Right lobe of liver (tissue), 6 donors: ENCODE results near the gene LRP5. TPM values are rescaled to one million over a fixed set of nuclear protein-coding genes. Genes with fewer than 3 reads are reported as not detected.
"Not testable (repeated sequence)": the region's sequence is repeated elsewhere in the genome, so short reads cannot be mapped to it uniquely, and the experiment has no call there.

Source experiments
- ATAC-seq, 4 donors: fragments of 200-7000 bp; cut with Tn5 transposase; one replicate each; pipeline ENCODE4 v1.9.1; 2020; ENCODE audit warnings: mild to moderate bottlenecking in 4 of 4, moderate library complexity in 4 of 4
- DNase-seq, 3 donors: peaks; one replicate each; pipeline ENCODE4 v3.0.0-alpha.2; 2020
- H3K27ac ChIP-seq, 3 donors: fragments of 200-600 bp; one replicate each; pipeline ENCODE4 v1.8.0; 2022
- H3K27me3 ChIP-seq, 2 donors: fragments of 200-600 bp; one replicate each; pipeline ENCODE4 v1.8.0; 2022
- H3K36me3 ChIP-seq, 4 donors: fragments of 200-600 bp; sonication (generic) in 1 of 4; one replicate each; pipeline versions ENCODE4 v1.5.1 to v1.8.0; 2017 to 2022; ENCODE audit warnings: control low read depth in 1 of 4
- H3K4me1 ChIP-seq, 4 donors: fragments of 200-600 bp; sonication (generic) in 1 of 4; one replicate each; pipeline versions ENCODE4 v1.5.1 to v1.8.0; 2017 to 2022; ENCODE audit warnings: control low read depth in 1 of 4
- H3K4me3 ChIP-seq, 3 donors: fragments of 200-600 bp; one replicate each; pipeline ENCODE4 v1.8.0; 2022
- H3K9me3 ChIP-seq, 4 donors: fragments of 200-600 bp; sonication (generic) in 1 of 4; one replicate each; pipeline versions ENCODE4 v1.5.1 to v1.8.0; 2017 to 2022; ENCODE audit warnings: control low read depth in 1 of 4
- CTCF ChIP-seq, 4 donors: fragments of 200-600 bp in 3 of 4; fragments of 450-650 bp in 1 of 4; IDR thresholded peaks; one replicate each; pipeline versions ENCODE4 v1.5.1 to v1.8.0; 2016 to 2022; ENCODE audit warnings: antibody characterized with exemption in 4 of 4, mild to moderate bottlenecking in 2 of 4
- POLR2A ChIP-seq: fragments of 450-650 bp; IDR thresholded peaks from one replicate; pipeline ENCODE4 v1.6.1; 2017; ENCODE audit warnings: antibody characterized with exemption, mild to moderate bottlenecking
- WGBS: methylation state at CpG from one replicate; pipeline ENCODE4 v1.1.6; 2018; ENCODE audit warnings: low coverage, low lambda C conversion rate; ENCODE audit not compliant: insufficient coverage; ENCODE audit errors: missing lambda C conversion rate; 5-methylcytosine and 5-hydroxymethylcytosine counted together
- intact Hi-C, 2 donors: fragments of 100-400 bp; cut with DNase I; formaldehyde crosslinking; loops; one replicate each; pipeline versions ENCODE4 v1.11.2 to v1.14.1; 2022
- total RNA-seq, 6 experiments: library from RNA; depleted of rRNA in 2 of 6; stranded (reverse); fragments of >200 nt in 2 of 6; fragmentation: NEBNext Ultra II Directional in 3 of 6; extraction: Animal tissue kit (Norgen Biotek cat#: 25700) in 3 of 6; gene quantifications; one replicate each; pipeline versions ENCODE4 v1.1.0 to v1.2.4, GENCODE V29; 2016 to 2023
- donor health status: DM: no; HTN: yes; CAD: no.
- donor health status: DM: no; HTN: no; CAD: no.
- donor health status: DM: no; HTN: no; CAD: no.
- donor health status: DM: no; HTN: yes; CAD: no.
- donor health status: DM: no; HTN: yes; CAD: no.

LRP5 gene
- total RNA-seq, 6 experiments from 2014 or later: 74.4 to 120 (median 88.2) TPM

DNA sequence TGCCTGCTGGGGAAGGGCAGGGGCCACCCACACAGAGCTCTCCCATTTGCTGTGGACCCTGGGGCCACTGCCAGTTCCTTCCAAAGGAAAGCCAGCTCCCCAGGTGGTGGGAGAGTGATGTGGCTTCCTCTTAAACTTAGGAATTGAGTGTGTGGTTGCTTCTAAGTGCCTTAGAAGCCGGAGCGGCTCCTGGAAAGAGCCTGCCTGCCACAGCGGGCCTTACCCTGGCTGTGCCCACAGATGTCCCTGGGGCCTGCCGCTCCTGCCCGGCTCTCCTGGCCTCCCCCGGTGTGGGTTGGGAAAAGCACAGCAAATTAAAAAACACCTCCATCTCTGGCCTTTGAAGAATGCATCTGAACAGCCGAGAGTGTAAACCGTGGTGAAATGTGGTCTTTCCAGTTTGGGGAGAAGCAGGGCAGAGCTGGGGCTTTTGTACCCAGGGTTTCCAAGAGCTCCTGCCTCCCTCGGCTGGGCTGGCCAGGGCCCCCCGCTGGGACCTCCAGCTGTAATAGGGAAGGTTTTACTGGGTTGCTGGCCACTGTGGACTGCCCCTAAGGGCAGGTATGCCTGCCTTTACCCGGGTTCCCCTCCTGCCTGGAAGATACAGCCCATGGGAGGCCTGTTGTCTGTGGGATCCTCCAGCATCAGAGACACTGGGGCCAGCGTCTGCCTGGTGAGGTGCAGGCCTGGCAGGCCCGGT, 30.2 kb downstream of the LRP5 start:
- Histone ChIP-seq H3K9me3 (no peaks in the 10 kb centered on the region), H3K27ac (peak overlapping the region in 1 of 3 donors; percentile 29), H3K27me3 (no peaks in the 10 kb centered on the region), H3K4me3 (no peak overlapping the region), H3K36me3 (no peaks in the 10 kb centered on the region), H3K4me1 (peaks cover 0 to 53% (median 24%) of the 10 kb centered on the region in 4 donors)
- DNase-seq: no peak
- no peak for ATAC-seq
- 83% methylated on average over 1 of the region's 13 CpGs for WGBS
- intact Hi-C loops: no loop called here
- TF ChIP-seq CTCF (IDR thresholded peaks at IDR 0.05) (no peak), POLR2A (no peak)

DNA sequence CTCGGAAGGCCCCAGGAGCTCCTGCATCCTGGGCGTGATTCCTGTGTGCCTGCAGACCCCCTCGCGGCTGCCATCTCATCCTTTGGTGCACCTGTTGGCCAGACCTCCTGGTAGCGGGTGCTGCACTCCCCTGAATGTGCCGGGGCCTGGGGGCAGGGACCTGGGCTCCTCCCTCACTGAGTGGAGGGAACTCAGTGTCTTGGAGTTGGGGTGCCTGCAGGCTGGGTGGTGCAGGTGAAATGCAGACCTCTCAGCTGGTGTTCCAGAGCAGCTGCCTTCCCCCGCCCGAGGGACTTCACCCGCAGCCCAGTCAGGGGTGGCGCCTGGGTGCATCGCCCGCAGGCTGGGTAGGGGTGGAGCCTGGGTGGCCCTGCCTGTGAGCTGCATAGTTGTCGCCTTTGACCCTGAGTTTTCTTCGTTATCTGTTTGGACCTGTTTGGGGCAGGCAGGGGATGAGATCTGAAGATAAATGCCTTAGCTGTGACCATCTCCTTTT, 31.4 kb downstream of the LRP5 start:
- no peaks in the 10 kb centered on the region for H3K27me3 ChIP-seq
- peaks cover 0 to 54% (median 24%) of the 10 kb centered on the region in 4 donors for H3K4me1 ChIP-seq
- no peak for TF ChIP-seq CTCF (IDR thresholded peaks at IDR 0.05)
- no peak for TF ChIP-seq POLR2A
- peak overlapping the region in 1 of 3 donors; percentile 54 for H3K27ac ChIP-seq
- DNase-seq (peak; percentile 82 to 91 (median 89)), ATAC-seq (peak; percentile 88 to 95 (median 93))
- no peaks in the 10 kb centered on the region for H3K36me3 ChIP-seq
- H3K9me3 ChIP-seq: no peaks in the 10 kb centered on the region
- H3K4me3 ChIP-seq: no peak overlapping the region
- 43% methylated on average over 3 of the region's 14 CpGs for WGBS
- intact Hi-C loops: no loop called here

- peak overlapping the region in 1 of 3 donors; percentile 50 for H3K27ac ChIP-seq
- H3K4me3 ChIP-seq, H3K27me3 ChIP-seq, H3K9me3 ChIP-seq, DNase-seq, intact Hi-C loops, ATAC-seq, H3K36me3 ChIP-seq: not testable (repeated sequence)
- WGBS: 93% methylated on average over 6 of the region's 7 CpGs
- H3K4me1 ChIP-seq: peaks cover 0 to 61% (median 28%) of the 10 kb centered on the region in 4 donors
Observed at GRCh38 chr11:68344821-68345220, 32.4 kb downstream of the LRP5 start.

GRCh38 chr11:68345776-68346461, 33.5 kb downstream of the LRP5 start:
- TF ChIP-seq CTCF (IDR thresholded peaks at IDR 0.05) (no peak), POLR2A (no peak)
- Histone ChIP-seq H3K27me3 (no peaks in the 10 kb centered on the region), H3K4me3 (no peak overlapping the region), H3K27ac (peak overlapping the region in 1 of 3 donors; percentile 8), H3K4me1 (peaks cover 0 to 65% (median 28%) of the 10 kb centered on the region in 4 donors), H3K9me3 (no peaks in the 10 kb centered on the region), H3K36me3 (no peaks in the 10 kb centered on the region)
- ATAC-seq (peak; percentile 4 to 34 (median 13)), DNase-seq (no peak)
- WGBS: 24% methylated on average over 9 of the region's 11 CpGs
- intact Hi-C loops: no loop called here

DNA sequence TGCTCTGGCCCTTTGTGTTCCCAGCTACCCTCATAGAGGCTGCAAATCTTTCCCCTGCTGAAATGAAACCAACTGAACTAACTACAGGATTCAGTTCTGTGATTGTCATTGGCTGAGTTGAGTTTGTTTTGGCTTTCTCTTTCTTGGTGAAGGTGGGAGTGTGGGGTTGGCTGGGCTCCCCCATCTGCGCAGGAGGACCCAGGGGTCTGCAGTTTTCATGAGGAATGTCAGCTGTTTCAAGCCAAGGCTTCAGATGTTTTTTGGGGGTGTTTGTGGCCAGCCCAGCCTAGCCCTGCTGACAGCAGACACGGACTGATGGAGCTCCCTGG, 34.0 kb downstream of the LRP5 start:
- WGBS: 100% methylated on average over 1 of the region's 2 CpGs
- peaks cover 0 to 65% (median 28%) of the 10 kb centered on the region in 4 donors for H3K4me1 ChIP-seq
- DNase-seq (no peak), ATAC-seq (no peak)
- peak overlapping the region in 1 of 3 donors; percentile 8 for H3K27ac ChIP-seq
- H3K4me3 ChIP-seq: no peak overlapping the region
- intact Hi-C loops: no loop called here
- H3K9me3 ChIP-seq: no peaks in the 10 kb centered on the region
- TF ChIP-seq CTCF (IDR thresholded peaks at IDR 0.05): no peak
- TF ChIP-seq POLR2A: no peak
- no peaks in the 10 kb centered on the region for H3K36me3 ChIP-seq
- no peaks in the 10 kb centered on the region for H3K27me3 ChIP-seq
